Activated naive CD4-positive, alpha-beta T cell treated with anti-CD3 and anti-CD28 coated beads, Interleukin-2, amount 10 ng/mL, durations not matched to agents 7 days and 5 days (primary cell): ENCODE measurements around the gene BCAR1.

ENCODE experiments used
- CTCF ChIA-PET: fragments of 350-600 bp; sonication (Branson Sonifier 250); formaldehyde crosslinking; loops from one replicate; lab custom pipeline; 2021; ENCODE audit warnings: antibody characterized with exemption; lab: Charles Lee
- DNase-seq: peaks from one replicate; pipeline ENCODE4 v3.0.0-alpha.2; 2020
- H3K27ac Mint-ChIP-seq: one replicate; pipeline ENCODE4 v1.8.0; 2021; ENCODE audit warnings: mild to moderate bottlenecking, moderate library complexity, mixed read lengths
- H3K27me3 Mint-ChIP-seq: one replicate; pipeline ENCODE4 v1.8.0; 2021; ENCODE audit warnings: mild to moderate bottlenecking, mixed read lengths
- H3K36me3 Mint-ChIP-seq: one replicate; pipeline ENCODE4 v1.8.0; 2021; ENCODE audit warnings: mixed read lengths
- H3K4me1 Mint-ChIP-seq: one replicate; pipeline ENCODE4 v1.8.0; 2021; ENCODE audit warnings: mixed read lengths
- H3K4me3 Mint-ChIP-seq: one replicate; pipeline ENCODE4 v1.8.0; 2021; ENCODE audit warnings: mild to moderate bottlenecking, moderate library complexity, mixed read lengths
- H3K9me3 Mint-ChIP-seq: one replicate; pipeline ENCODE4 v1.8.0; 2021; ENCODE audit warnings: mixed read lengths

Gene BCAR1

DNA sequence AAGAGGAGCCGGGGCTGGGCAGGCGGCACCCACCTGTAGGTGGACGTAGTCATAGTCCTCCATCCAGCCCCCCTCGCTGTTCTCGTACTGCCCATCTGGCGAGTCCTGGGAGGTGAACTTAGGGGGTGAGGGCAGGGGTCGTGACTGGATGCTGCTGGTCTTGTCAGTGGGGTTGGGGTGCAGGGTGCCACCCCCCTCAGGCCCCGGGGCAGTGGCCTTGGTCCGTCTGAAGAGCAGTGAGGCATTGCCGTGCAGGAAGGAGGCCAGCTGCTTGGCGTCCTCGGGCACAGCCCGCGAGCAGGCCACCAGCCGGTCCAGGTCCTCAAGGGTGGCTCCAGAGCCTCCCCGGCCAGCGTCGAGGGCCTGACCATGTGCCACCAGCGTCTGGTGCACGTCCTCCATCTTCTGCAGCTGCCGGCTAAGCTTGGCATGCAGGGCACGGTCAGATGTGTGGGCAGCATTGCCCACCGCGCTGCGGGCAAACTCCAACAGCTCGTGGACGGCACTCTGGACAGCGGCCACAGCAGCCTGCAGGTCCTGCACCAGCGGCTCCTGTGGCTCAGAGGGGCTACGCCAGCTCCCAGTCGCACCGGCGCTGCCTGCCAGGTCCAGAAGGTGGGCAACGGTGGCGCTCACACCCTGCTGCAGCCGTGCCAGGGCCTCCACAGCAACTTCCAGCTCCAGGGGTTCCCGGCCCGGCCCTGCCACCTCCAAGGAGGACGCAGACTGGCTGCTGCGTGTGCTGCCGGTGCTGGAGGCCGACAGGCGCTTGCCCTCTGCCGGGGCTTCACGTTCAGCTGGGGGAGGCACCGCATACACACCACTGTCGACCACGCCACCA is 16.3 kb downstream of the BCAR1 start:
- Mint-ChIP-seq H3K4me1 (no peaks in the 10 kb centered on the region), H3K9me3 (no peaks in the 10 kb centered on the region), H3K4me3 (no peak overlapping the region), H3K36me3 (no peaks in the 10 kb centered on the region), H3K27me3 (peaks cover 25% of the 10 kb centered on the region), H3K27ac (no peak overlapping the region)
- CTCF ChIA-PET = interaction anchor here (0.8 to 4.0 kb wide), 11 partner anchors 35 to 169 kb away, joined by 3 to 43 read pairs (median 16); no protein-coding TSS in a partner anchor
- DNase-seq = no peak

- no peak overlapping the region for H3K4me3 Mint-ChIP-seq
- no peaks in the 10 kb centered on the region for H3K4me1 Mint-ChIP-seq
- H3K36me3 Mint-ChIP-seq = no peaks in the 10 kb centered on the region
- no peak overlapping the region for H3K27ac Mint-ChIP-seq
- H3K9me3 Mint-ChIP-seq = no peaks in the 10 kb centered on the region
- peaks cover 22% of the 10 kb centered on the region for H3K27me3 Mint-ChIP-seq
- CTCF ChIA-PET = interaction anchor here (0.6 to 4.0 kb wide), 32 partner anchors 16 to 533 kb away, joined by 3 to 43 read pairs (median 4); partner anchors contain the start of genes CFDP1 and TMEM170A
- no peak for DNase-seq
Observed at GRCh38 chr16:75233611-75233938, 17.8 kb downstream of the BCAR1 start.

- CTCF ChIA-PET = no interaction called here
- H3K27ac Mint-ChIP-seq = no peak overlapping the region
- no peaks in the 10 kb centered on the region for H3K4me1 Mint-ChIP-seq
- no peaks in the 10 kb centered on the region for H3K9me3 Mint-ChIP-seq
- DNase-seq = no peak
- no peak overlapping the region for H3K4me3 Mint-ChIP-seq
- no peaks in the 10 kb centered on the region for H3K36me3 Mint-ChIP-seq
- H3K27me3 Mint-ChIP-seq = peaks cover 25% of the 10 kb centered on the region
Observed at GRCh38 chr16:75231570-75231969, 19.9 kb downstream of the BCAR1 start.

GRCh38 chr16:75230471-75231110 is 20.8 kb downstream of the BCAR1 start:
- Mint-ChIP-seq H3K4me3 (no peak overlapping the region), H3K27ac (no peak overlapping the region), H3K27me3 (peaks cover 18% of the 10 kb centered on the region), H3K36me3 (no peaks in the 10 kb centered on the region), H3K9me3 (no peaks in the 10 kb centered on the region), H3K4me1 (no peaks in the 10 kb centered on the region)
- no peak for DNase-seq
- CTCF ChIA-PET = no interaction called here

- peaks cover 17% of the 10 kb centered on the region for H3K27me3 Mint-ChIP-seq
- H3K36me3 Mint-ChIP-seq = no peaks in the 10 kb centered on the region
- H3K4me1 Mint-ChIP-seq = no peaks in the 10 kb centered on the region
- H3K27ac Mint-ChIP-seq = no peak overlapping the region
- CTCF ChIA-PET = interaction anchor here (1.7 kb wide), 1 partner anchor 30 kb away, joined by 7 read pairs; no protein-coding TSS in a partner anchor
- H3K9me3 Mint-ChIP-seq = no peaks in the 10 kb centered on the region
- no peak for DNase-seq
- H3K4me3 Mint-ChIP-seq = no peak overlapping the region
Observed at GRCh38 chr16:75229172-75230031, 22.0 kb downstream of the BCAR1 start.

DNA sequence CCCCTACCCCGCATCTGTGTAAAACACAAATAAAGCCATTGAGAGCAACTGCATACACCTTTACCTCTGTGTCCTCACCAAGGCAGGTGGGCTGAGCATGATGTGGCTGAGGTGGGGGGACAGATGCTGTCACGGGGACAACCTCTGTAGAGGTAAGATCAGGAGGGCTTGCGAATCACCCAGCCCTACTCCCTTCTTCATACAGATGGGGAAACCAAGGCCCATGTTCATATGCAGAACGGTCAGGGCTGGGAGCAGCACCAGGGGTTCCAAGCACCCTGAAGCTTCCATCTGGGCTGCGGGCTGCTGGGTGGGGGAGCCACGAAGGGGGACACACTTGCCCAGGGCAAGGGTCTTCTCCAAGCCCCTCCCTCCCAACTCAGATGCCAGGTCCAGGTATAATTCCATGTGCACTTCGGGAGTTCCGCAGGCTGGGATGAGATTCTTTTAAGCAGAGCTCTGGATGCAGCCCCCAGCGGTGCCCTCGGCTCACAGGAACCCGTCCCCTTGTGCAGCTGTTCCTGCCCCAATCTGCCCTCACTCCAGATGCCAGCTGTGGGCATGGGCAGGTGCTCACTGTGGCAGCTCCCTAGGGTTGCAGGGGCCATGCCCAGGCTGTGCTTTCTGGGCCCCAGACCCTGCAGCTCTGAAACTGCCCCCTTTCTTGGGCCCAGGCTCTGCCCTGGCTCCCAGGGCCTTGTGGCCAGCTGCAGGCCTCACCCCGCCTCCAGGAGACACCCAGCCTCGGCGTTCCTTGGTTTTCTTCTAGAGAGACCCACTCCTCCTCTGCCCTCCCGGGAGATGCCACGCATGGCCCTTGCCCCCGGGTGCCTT is 23.1 kb downstream of the BCAR1 start:
- H3K27me3 Mint-ChIP-seq = peaks cover 17% of the 10 kb centered on the region
- CTCF ChIA-PET = interaction anchor here (0.5 to 1.7 kb wide), 3 partner anchors 29 to 155 kb away, joined by 3 to 7 read pairs (median 3); no protein-coding TSS in a partner anchor
- DNase-seq = no peak
- H3K4me1 Mint-ChIP-seq = no peaks in the 10 kb centered on the region
- no peak overlapping the region for H3K4me3 Mint-ChIP-seq
- H3K27ac Mint-ChIP-seq = no peak overlapping the region
- no peaks in the 10 kb centered on the region for H3K36me3 Mint-ChIP-seq
- H3K9me3 Mint-ChIP-seq = no peaks in the 10 kb centered on the region

- Mint-ChIP-seq H3K36me3 (no peaks in the 10 kb centered on the region), H3K27me3 (peaks cover 14% of the 10 kb centered on the region), H3K9me3 (no peaks in the 10 kb centered on the region), H3K4me3 (no peak overlapping the region), H3K4me1 (no peaks in the 10 kb centered on the region), H3K27ac (no peak overlapping the region)
- no peak for DNase-seq
- CTCF ChIA-PET = interaction anchor here (0.6 to 1.7 kb wide), 2 partner anchors 29 to 158 kb away, joined by 3 to 7 read pairs; no protein-coding TSS in a partner anchor
Observed at GRCh38 chr16:75227361-75228142, 23.9 kb downstream of the BCAR1 start.

DNA sequence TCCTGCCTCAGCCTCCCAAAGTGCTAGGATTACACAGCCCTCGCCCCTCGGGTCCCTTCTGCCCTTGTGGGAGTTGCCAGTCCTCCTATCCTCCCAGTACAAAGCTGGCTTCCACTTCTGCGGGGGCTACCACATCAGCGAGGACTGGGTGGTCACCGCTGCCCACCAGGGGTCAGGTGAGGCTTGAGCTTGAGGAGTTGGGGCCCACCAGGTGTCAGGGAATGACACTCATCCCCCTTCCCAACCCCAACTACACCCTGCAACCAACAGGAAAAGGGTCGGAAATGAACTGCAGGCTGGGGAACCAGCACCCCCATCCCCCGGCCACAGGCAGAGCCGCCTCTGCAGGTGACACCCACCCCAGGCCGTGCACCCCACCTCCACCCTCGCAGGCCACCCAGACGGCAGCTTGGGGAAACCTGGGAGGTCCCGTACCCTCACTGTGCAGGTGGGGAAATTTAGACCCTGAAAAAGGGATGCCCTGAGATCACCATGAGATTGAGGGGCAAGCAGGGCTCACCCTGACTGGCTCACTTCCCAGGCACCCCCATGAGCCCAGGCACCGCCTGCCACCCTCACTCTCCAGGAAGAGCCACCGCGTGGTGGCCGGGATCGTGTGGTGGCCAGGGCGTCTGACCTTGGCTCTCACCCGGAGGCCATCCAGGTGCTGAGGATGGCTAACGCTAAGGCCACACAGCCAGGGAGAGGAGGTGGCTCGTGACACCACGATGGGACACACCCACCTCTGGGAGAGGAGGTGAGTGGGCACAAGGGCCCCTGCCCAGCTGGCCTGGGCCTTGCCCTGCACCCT is 24.7 kb downstream of the BCAR1 start:
- no peak for DNase-seq
- Mint-ChIP-seq H3K36me3 (no peaks in the 10 kb centered on the region), H3K27ac (no peak overlapping the region), H3K4me3 (no peak overlapping the region), H3K27me3 (peaks cover 14% of the 10 kb centered on the region), H3K4me1 (no peaks in the 10 kb centered on the region), H3K9me3 (no peaks in the 10 kb centered on the region)
- CTCF ChIA-PET = interaction anchor here (0.6 kb wide), 1 partner anchor 159 kb away, joined by 3 read pairs; no protein-coding TSS in a partner anchor

GRCh38 chr16:75225678-75226515 is 25.5 kb downstream of the BCAR1 start:
- Mint-ChIP-seq H3K27me3 (peaks cover 14% of the 10 kb centered on the region), H3K4me3 (no peak overlapping the region), H3K27ac (no peak overlapping the region), H3K9me3 (no peaks in the 10 kb centered on the region), H3K36me3 (no peaks in the 10 kb centered on the region), H3K4me1 (no peaks in the 10 kb centered on the region)
- CTCF ChIA-PET = no interaction called here
- DNase-seq = no peak

GRCh38 chr16:75225092-75225491 is 26.3 kb downstream of the BCAR1 start:
- H3K36me3 Mint-ChIP-seq = no peaks in the 10 kb centered on the region
- peaks cover 3% of the 10 kb centered on the region for H3K4me1 Mint-ChIP-seq
- no peaks in the 10 kb centered on the region for H3K9me3 Mint-ChIP-seq
- peaks cover 10% of the 10 kb centered on the region for H3K27me3 Mint-ChIP-seq
- H3K27ac Mint-ChIP-seq = no peak overlapping the region
- no peak overlapping the region for H3K4me3 Mint-ChIP-seq
- no peak for DNase-seq
- CTCF ChIA-PET = no interaction called here

DNA sequence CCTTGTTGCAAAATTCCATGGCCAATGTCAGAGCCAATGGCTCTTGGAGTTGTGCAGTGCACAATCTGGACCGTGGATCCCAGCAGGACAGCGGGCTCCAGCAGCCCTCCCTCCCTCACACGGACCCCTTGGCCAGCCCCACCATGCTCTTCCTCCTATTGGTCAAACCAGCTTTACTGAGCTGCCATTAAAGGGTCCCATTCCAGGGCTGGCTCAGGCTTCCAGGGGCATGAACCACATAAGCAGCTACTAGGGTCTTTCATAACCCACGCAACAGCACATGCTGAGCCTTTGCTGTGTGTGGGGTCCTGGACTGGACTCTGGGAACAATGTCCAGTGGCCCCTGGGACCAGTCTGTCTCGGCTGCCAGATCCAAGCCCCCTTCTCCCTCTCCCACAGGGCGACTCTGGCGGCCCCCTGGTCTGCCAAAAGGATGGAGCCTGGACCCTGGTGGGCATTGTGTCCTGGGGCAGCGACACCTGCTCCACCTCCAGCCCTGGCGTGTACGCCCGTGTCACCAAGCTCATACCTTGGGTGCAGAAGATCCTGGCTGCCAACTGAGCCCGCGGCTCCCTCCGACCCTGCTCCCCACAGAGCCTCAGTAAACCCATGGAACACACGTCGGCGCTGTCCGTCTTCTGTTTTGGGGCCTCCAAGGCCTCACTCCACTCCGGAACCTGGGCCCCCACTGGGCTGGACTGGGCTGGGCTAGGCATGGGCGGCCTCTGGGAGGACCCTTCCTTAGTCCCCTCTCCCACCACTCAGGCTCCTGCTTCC is 26.9 kb downstream of the BCAR1 start:
- peaks cover 8% of the 10 kb centered on the region for H3K4me1 Mint-ChIP-seq
- H3K36me3 Mint-ChIP-seq = no peaks in the 10 kb centered on the region
- DNase-seq = no peak
- CTCF ChIA-PET = no interaction called here
- peaks cover 10% of the 10 kb centered on the region for H3K27me3 Mint-ChIP-seq
- no peaks in the 10 kb centered on the region for H3K9me3 Mint-ChIP-seq
- H3K4me3 Mint-ChIP-seq = no peak overlapping the region
- no peak overlapping the region for H3K27ac Mint-ChIP-seq
